Astrocyte (in vitro differentiated cells and primary cell): ENCODE results near the gene DLGAP1.

Source experiments
- EZH2 ChIP-seq: IDR thresholded peaks from 2 replicates; pipeline ENCODE4 v1.6.1; 2012; ENCODE audit warnings: mild to moderate bottlenecking, low read length, inconsistent platforms; ENCODE audit not compliant: insufficient read depth
- TF ChIP-seq, protein P1 (sequence below): IDR thresholded peaks from 2 replicates; pipeline ENCODE4 v1.5.1; 2011; ENCODE audit warnings: low read depth, mild to moderate bottlenecking, inconsistent platforms, low read length, moderate library complexity; ENCODE audit not compliant: insufficient read depth

DNA sequence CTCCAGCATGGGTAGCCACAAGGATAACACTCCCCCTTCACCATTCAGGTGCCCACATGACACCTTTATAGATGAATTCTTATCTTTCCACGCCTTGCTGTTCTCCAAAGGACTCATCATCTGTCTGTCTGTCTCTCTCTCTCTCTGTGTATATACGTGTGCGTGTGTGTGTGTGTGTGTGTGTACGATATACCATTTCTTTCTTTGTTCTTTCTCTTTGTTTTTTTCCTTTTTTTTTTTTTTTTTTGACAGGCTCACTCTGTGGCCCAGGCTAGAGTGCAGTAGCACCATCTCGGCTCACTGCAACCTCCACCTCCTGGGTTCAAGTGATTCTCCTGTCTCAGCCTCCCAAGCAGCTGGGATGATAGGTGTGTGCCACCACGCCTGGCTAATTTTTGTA, 98.2 kb downstream of the DLGAP1 start:
- TF ChIP-seq, protein P1, sequence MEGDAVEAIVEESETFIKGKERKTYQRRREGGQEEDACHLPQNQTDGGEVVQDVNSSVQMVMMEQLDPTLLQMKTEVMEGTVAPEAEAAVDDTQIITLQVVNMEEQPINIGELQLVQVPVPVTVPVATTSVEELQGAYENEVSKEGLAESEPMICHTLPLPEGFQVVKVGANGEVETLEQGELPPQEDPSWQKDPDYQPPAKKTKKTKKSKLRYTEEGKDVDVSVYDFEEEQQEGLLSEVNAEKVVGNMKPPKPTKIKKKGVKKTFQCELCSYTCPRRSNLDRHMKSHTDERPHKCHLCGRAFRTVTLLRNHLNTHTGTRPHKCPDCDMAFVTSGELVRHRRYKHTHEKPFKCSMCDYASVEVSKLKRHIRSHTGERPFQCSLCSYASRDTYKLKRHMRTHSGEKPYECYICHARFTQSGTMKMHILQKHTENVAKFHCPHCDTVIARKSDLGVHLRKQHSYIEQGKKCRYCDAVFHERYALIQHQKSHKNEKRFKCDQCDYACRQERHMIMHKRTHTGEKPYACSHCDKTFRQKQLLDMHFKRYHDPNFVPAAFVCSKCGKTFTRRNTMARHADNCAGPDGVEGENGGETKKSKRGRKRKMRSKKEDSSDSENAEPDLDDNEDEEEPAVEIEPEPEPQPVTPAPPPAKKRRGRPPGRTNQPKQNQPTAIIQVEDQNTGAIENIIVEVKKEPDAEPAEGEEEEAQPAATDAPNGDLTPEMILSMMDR = no peak
- no peak for TF ChIP-seq EZH2
